IPS-18a (cell line): Measurements from ENCODE around the gene CDK17.
"Not testable (repeated sequence)": the region's sequence is repeated elsewhere in the genome, so short reads cannot be mapped to it uniquely, and the experiment has no call there.

ENCODE experiments used
- H3K27ac ChIP-seq: one replicate; pipeline ENCODE4 v1.5.1; 2013; ENCODE audit warnings: low read length
- H3K27me3 ChIP-seq: one replicate; pipeline ENCODE4 v1.6.1; 2013; ENCODE audit warnings: mild to moderate bottlenecking, low read length; ENCODE audit not compliant: control insufficient read depth, insufficient read depth
- H3K36me3 ChIP-seq: one replicate; pipeline ENCODE4 v1.6.1; 2013; ENCODE audit warnings: low read depth, low read length; ENCODE audit not compliant: control insufficient read depth
- H3K4me1 ChIP-seq: one replicate; pipeline ENCODE4 v1.6.1; 2013; ENCODE audit warnings: low read depth, low read length; ENCODE audit not compliant: control insufficient read depth
- H3K4me3 ChIP-seq: one replicate; pipeline ENCODE4 v1.5.1; 2013; ENCODE audit warnings: low read length
- H3K9ac ChIP-seq: one replicate; pipeline ENCODE4 v1.6.1; 2013; ENCODE audit warnings: mild to moderate bottlenecking, low read length, moderate library complexity
- H3K9me3 ChIP-seq: one replicate; pipeline ENCODE4 v1.6.1; 2013; ENCODE audit warnings: low read depth, low read length; ENCODE audit not compliant: control insufficient read depth

The CDK17 gene

GRCh38 chr12:96416033-96416799 is 16.0 kb upstream of the CDK17 start:
- Histone ChIP-seq H3K4me3 (no peak overlapping the region), H3K9ac (no peak overlapping the region), H3K4me1 (no peaks in the 10 kb centered on the region), H3K36me3 (no peaks in the 10 kb centered on the region), H3K9me3 (no peaks in the 10 kb centered on the region), H3K27me3 (no peaks in the 10 kb centered on the region), H3K27ac (no peak overlapping the region)

- no peak overlapping the region for H3K9ac ChIP-seq
Measured at GRCh38 chr12:96414637-96415036, 14.4 kb upstream of the CDK17 start.

GRCh38 chr12:96412431-96412830 is 12.2 kb upstream of the CDK17 start:
- no peaks in the 10 kb centered on the region for H3K9me3 ChIP-seq
- no peak overlapping the region for H3K4me3 ChIP-seq
- H3K4me1 ChIP-seq = no peaks in the 10 kb centered on the region
- H3K27me3 ChIP-seq = no peaks in the 10 kb centered on the region
- no peaks in the 10 kb centered on the region for H3K36me3 ChIP-seq
- H3K9ac ChIP-seq = no peak overlapping the region
- no peak overlapping the region for H3K27ac ChIP-seq

More at GRCh38 chr12:96414637-96415036, 14.4 kb upstream of the CDK17 start:
- H3K27me3 ChIP-seq = no peaks in the 10 kb centered on the region
- H3K9me3 ChIP-seq = no peaks in the 10 kb centered on the region
- no peaks in the 10 kb centered on the region for H3K36me3 ChIP-seq
- H3K27ac ChIP-seq = no peak overlapping the region
- H3K4me1 ChIP-seq = no peaks in the 10 kb centered on the region
- H3K4me3 ChIP-seq = no peak overlapping the region

- no peak overlapping the region for H3K27ac ChIP-seq
- H3K27me3 ChIP-seq = no peaks in the 10 kb centered on the region
- H3K4me1 ChIP-seq = no peaks in the 10 kb centered on the region
- no peaks in the 10 kb centered on the region for H3K36me3 ChIP-seq
- H3K9me3 ChIP-seq = no peaks in the 10 kb centered on the region
- no peak overlapping the region for H3K9ac ChIP-seq
- no peak overlapping the region for H3K4me3 ChIP-seq
Measured at GRCh38 chr12:96409731-96410130, 9.5 kb upstream of the CDK17 start.

- H3K4me3 ChIP-seq = no peak overlapping the region
- no peaks in the 10 kb centered on the region for H3K9me3 ChIP-seq
- no peak overlapping the region for H3K9ac ChIP-seq
- no peaks in the 10 kb centered on the region for H3K36me3 ChIP-seq
- H3K27me3 ChIP-seq = no peaks in the 10 kb centered on the region
- H3K4me1 ChIP-seq = peaks cover 4% of the 10 kb centered on the region
- no peak overlapping the region for H3K27ac ChIP-seq
Measured at GRCh38 chr12:96408993-96409392, 8.8 kb upstream of the CDK17 start.

- not testable (repeated sequence) for H3K4me1 ChIP-seq, H3K9me3 ChIP-seq, H3K4me3 ChIP-seq, H3K27me3 ChIP-seq, H3K27ac ChIP-seq, H3K36me3 ChIP-seq, H3K9ac ChIP-seq
Measured at GRCh38 chr12:96407429-96408097, 7.3 kb upstream of the CDK17 start.

- Histone ChIP-seq H3K36me3 (no peaks in the 10 kb centered on the region), H3K27ac (no peak overlapping the region), H3K4me3 (no peak overlapping the region), H3K9me3 (no peaks in the 10 kb centered on the region), H3K27me3 (no peaks in the 10 kb centered on the region), H3K4me1 (peaks cover 25% of the 10 kb centered on the region), H3K9ac (no peak overlapping the region)
Measured at GRCh38 chr12:96404696-96405095, 4.5 kb upstream of the CDK17 start.

GRCh38 chr12:96403870-96404269 is 3.6 kb upstream of the CDK17 start:
- H3K27ac ChIP-seq = no peak overlapping the region

GRCh38 chr12:96402522-96402921 is 2.3 kb upstream of the CDK17 start:
- not testable (repeated sequence) for H3K4me3 ChIP-seq, H3K27me3 ChIP-seq, H3K27ac ChIP-seq, H3K9me3 ChIP-seq, H3K36me3 ChIP-seq, H3K9ac ChIP-seq
- H3K4me1 ChIP-seq = peaks cover 37% of the 10 kb centered on the region

More at GRCh38 chr12:96403870-96404269, 3.6 kb upstream of the CDK17 start:
- no peaks in the 10 kb centered on the region for H3K27me3 ChIP-seq
- H3K9ac ChIP-seq = no peak overlapping the region
- no peaks in the 10 kb centered on the region for H3K36me3 ChIP-seq
- peaks cover 25% of the 10 kb centered on the region for H3K4me1 ChIP-seq
- no peak overlapping the region for H3K4me3 ChIP-seq
- H3K9me3 ChIP-seq = no peaks in the 10 kb centered on the region

GRCh38 chr12:96402061-96402460 is 1.8 kb upstream of the CDK17 start:
- H3K27ac ChIP-seq = no peak overlapping the region
- no peak overlapping the region for H3K9ac ChIP-seq
- H3K9me3 ChIP-seq = no peaks in the 10 kb centered on the region
- no peaks in the 10 kb centered on the region for H3K36me3 ChIP-seq
- H3K4me3 ChIP-seq = peak overlapping the region; percentile 73
- peaks cover 37% of the 10 kb centered on the region for H3K4me1 ChIP-seq
- H3K27me3 ChIP-seq = peaks cover 7% of the 10 kb centered on the region

GRCh38 chr12:96401076-96401871 is 1.0 kb upstream of the CDK17 start:
- Histone ChIP-seq H3K36me3 (no peaks in the 10 kb centered on the region), H3K27ac (no peak overlapping the region), H3K4me3 (peak overlapping the region; percentile 73), H3K4me1 (peaks cover 40% of the 10 kb centered on the region), H3K27me3 (peaks cover 7% of the 10 kb centered on the region), H3K9ac (peak overlapping the region; percentile 40), H3K9me3 (no peaks in the 10 kb centered on the region)
